IMR-90 (cell line): ENCODE results near the gene NFATC1. TPM values are rescaled to one million over a fixed set of nuclear protein-coding genes. Genes with fewer than 3 reads are reported as not detected.

Experiments used
- ATAC-seq: fragments of 200-7000 bp; cut with Tn5 transposase; 2 replicates; pipeline ENCODE4 v1.9.1; 2020; ENCODE audit warnings: low read depth, mild to moderate bottlenecking, moderate library complexity
- BruUV-seq: library from RNA; stranded (reverse); fragments of 400-500 nt; replicated peaks from 2 replicates; lab custom pipeline; 2021; lab: Mats Ljungman, UMichigan
- CTCF ChIA-PET: fragments of 300-600 bp; formaldehyde crosslinking; extraction: SDS; loops from one replicate; lab custom pipeline; 2021; ENCODE audit warnings: antibody characterized with exemption; lab: Yijun Ruan, JAX
- POLR2A ChIA-PET: fragments of 300-600 bp; sonication (Branson Sonifier 250); formaldehyde crosslinking; loops from one replicate; lab custom pipeline; 2022; ENCODE audit warnings: antibody characterized with exemption; ENCODE audit not compliant: unreplicated experiment; lab: Charles Lee
- DNase-seq: peaks from one replicate; pipeline ENCODE4 v3.0.0; 2013
- H2AFZ ChIP-seq: replicated peaks from 2 replicates; pipeline ENCODE3; 2013; ENCODE audit warnings: low read length, mild to moderate bottlenecking; ENCODE audit not compliant: poor library complexity
- H2AK5ac ChIP-seq: 2 replicates; pipeline ENCODE4 v1.6.1; 2013; ENCODE audit warnings: low read depth, low read length, inconsistent platforms
- H2AK9ac ChIP-seq: replicated peaks from 2 replicates; pipeline ENCODE3; 2013; ENCODE audit warnings: mild to moderate bottlenecking, low read depth, low read length, moderate library complexity; ENCODE audit not compliant: poor library complexity
- H2BK120ac ChIP-seq: 2 replicates; pipeline ENCODE4 v1.6.1; 2013; ENCODE audit warnings: low read depth, low read length, inconsistent platforms
- H2BK15ac ChIP-seq: 3 replicates; pipeline ENCODE4 v1.6.1; 2013; ENCODE audit warnings: low read depth, low read length, inconsistent platforms
- H2BK20ac ChIP-seq: 2 replicates; pipeline ENCODE4 v1.6.1; 2013; ENCODE audit warnings: low read depth, mild to moderate bottlenecking, inconsistent platforms, low read length, moderate library complexity
- H2BK5ac ChIP-seq: 2 replicates; pipeline ENCODE4 v1.6.1; 2013; ENCODE audit warnings: mild to moderate bottlenecking, low read depth, low read length, inconsistent platforms; ENCODE audit not compliant: poor library complexity, severe bottlenecking
- H3K14ac ChIP-seq: replicated peaks from 2 replicates; pipeline ENCODE4 v1.6.1; 2013; ENCODE audit warnings: low read depth, low read length, inconsistent platforms
- H3K18ac ChIP-seq: 2 replicates; pipeline ENCODE4 v1.6.1; 2013; ENCODE audit warnings: low read depth, low read length, control low read depth
- H3K23ac ChIP-seq: 2 replicates; pipeline ENCODE4 v1.6.1; 2013; ENCODE audit warnings: low read depth, low read length, inconsistent platforms
- H3K27ac ChIP-seq: 2 replicates; pipeline ENCODE4 v1.5.1; 2013; ENCODE audit warnings: mild to moderate bottlenecking, control low read depth, low read length; ENCODE audit not compliant: insufficient read depth
- H3K27me3 ChIP-seq: 2 replicates; pipeline ENCODE4 v1.6.1; 2013; ENCODE audit warnings: low read length; ENCODE audit not compliant: control insufficient read depth, insufficient read depth
- H3K36me3 ChIP-seq: 2 replicates; pipeline ENCODE4 v1.6.1; 2013; ENCODE audit warnings: low read length, mixed read lengths; ENCODE audit not compliant: control insufficient read depth, insufficient read depth
- H3K4ac ChIP-seq: 2 replicates; pipeline ENCODE4 v1.6.1; 2013; ENCODE audit warnings: low read depth, low read length, inconsistent platforms
- H3K4me1 ChIP-seq: 2 replicates; pipeline ENCODE4 v1.6.1; 2013; ENCODE audit warnings: low read length, mixed read lengths; ENCODE audit not compliant: control insufficient read depth, insufficient read depth
- H3K4me2 ChIP-seq: 2 replicates; pipeline ENCODE4 v1.6.1; 2013; ENCODE audit warnings: low read depth, mild to moderate bottlenecking, control low read depth, low read length, moderate library complexity
- H3K4me3 ChIP-seq: 2 replicates; pipeline ENCODE4 v1.5.1; 2013; ENCODE audit warnings: low read depth, mild to moderate bottlenecking, control low read depth, low read length, moderate library complexity; ENCODE audit not compliant: insufficient read depth
- H3K56ac ChIP-seq: 2 replicates; pipeline ENCODE4 v1.6.1; 2013; ENCODE audit warnings: low read length, inconsistent platforms; ENCODE audit not compliant: insufficient read depth; ENCODE audit errors: extremely low read depth
- H3K79me1 ChIP-seq, 2 experiments: 2 replicates each; pipeline ENCODE4 v1.6.1; 2013; ENCODE audit warnings: low read length in 2 of 2, inconsistent platforms in 1 of 2, low read depth in 1 of 2
- H3K9ac ChIP-seq: 2 replicates; pipeline ENCODE4 v1.6.1; 2013; ENCODE audit warnings: low read depth, low read length, control low read depth
- H3K9me1 ChIP-seq: 2 replicates; pipeline ENCODE4 v1.6.1; 2013; ENCODE audit warnings: low read length, inconsistent platforms; ENCODE audit not compliant: insufficient read depth
- H3K9me3 ChIP-seq: 2 replicates; pipeline ENCODE4 v1.6.1; 2013; ENCODE audit warnings: low read length; ENCODE audit not compliant: control insufficient read depth, insufficient read depth
- H4K20me1 ChIP-seq: 2 replicates; pipeline ENCODE4 v1.6.1; 2013; ENCODE audit warnings: low read length, inconsistent platforms; ENCODE audit not compliant: insufficient read depth
- H4K5ac ChIP-seq: 2 replicates; pipeline ENCODE4 v1.6.1; 2013; ENCODE audit warnings: mild to moderate bottlenecking, low read depth, low read length, control low read depth
- H4K8ac ChIP-seq, 2 experiments: 2 replicates each; pipeline ENCODE4 v1.6.1; 2013; ENCODE audit warnings: low read depth in 2 of 2, low read length in 2 of 2, control low read depth in 1 of 2, inconsistent platforms in 1 of 2
- H4K91ac ChIP-seq: 2 replicates; pipeline ENCODE4 v1.6.1; 2013; ENCODE audit warnings: low read depth, low read length, inconsistent platforms; ENCODE audit not compliant: insufficient read depth
- NFE2L2 ChIP-seq: fragments of 150-350 bp; IDR thresholded peaks from 2 replicates; pipeline ENCODE4 v1.6.1; 2016; ENCODE audit warnings: low read depth, mild to moderate bottlenecking, low read length
- POLR2A ChIP-seq: IDR thresholded peaks from 2 replicates; pipeline ENCODE4 v1.6.1; 2012; ENCODE audit warnings: mild to moderate bottlenecking, low read depth, low read length
- WGBS, 2 experiments: methylation state at CpG; one replicate each; pipeline versions ENCODE4 v1.1.5 to v1.1.7; 2013; ENCODE audit warnings: missing lambda C conversion rate in 2 of 2; ENCODE audit not compliant: insufficient read length in 1 of 2; ENCODE audit errors: extremely low coverage in 2 of 2; 5-methylcytosine and 5-hydroxymethylcytosine counted together
- dilution Hi-C: fragments of 300-500 bp; cut with HindIII; formaldehyde crosslinking; loops from one replicate; pipeline ENCODE4 v1.14.3; 2018; ENCODE audit warnings: low sequenced_read_pairs; ENCODE audit not compliant: unreplicated experiment
- in situ Hi-C: fragments of 300-500 bp; cut with MboI; formaldehyde crosslinking; loops from 3 replicates; pipeline ENCODE4 v1.14.3; 2019; ENCODE audit warnings: low sequenced_read_pairs, inconsistent platforms, mixed read lengths
- intact Hi-C: fragments of 100-400 bp; cut with micrococcal nuclease; formaldehyde crosslinking; loops from 2 replicates; pipeline ENCODE4 v1.10.0; 2022
- polyA plus RNA-seq, 3 experiments: library from polyadenylated mRNA; depleted of rRNA; stranded (reverse); fragments of >200 nt; gene quantifications; 2 replicates each; pipeline ENCODE4 v1.2.3, GENCODE V29; 2012; ENCODE audit warnings: low replicate concordance in 1 of 3
- total RNA-seq: library from RNA; depleted of rRNA; stranded (reverse); fragments of >200 nt; gene quantifications from 2 replicates; pipeline ENCODE4 v1.2.3, GENCODE V29; 2012

The NFATC1 gene
- total and polyA plus RNA-seq, 2 of the 4 experiments (the other 2 are of a cell fraction), result 0.36 to 1.8 TPM

DNA sequence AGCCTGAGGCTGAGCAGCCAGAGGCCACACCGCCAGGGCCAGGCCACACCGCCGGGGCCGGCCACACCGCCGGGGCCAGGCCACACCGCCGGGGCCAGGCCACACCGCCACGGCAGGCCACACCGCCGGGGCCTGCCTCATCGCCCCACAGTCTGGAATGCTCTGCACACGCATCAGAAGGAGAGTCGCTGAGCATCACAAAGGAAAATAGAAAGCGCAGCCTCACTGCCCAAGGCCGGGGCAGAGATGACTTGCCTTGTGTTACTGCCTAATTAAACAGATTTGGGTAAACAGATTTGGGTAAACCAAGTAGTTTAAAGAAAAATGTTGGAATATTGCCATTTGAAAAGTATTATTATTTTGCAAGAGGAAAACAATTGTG lies 10.4 kb upstream of the NFATC1 start:
- Histone ChIP-seq H3K14ac (no peak overlapping the region), H3K4me1 (peaks cover 3% of the 10 kb centered on the region; the same call in 1 of the 2 replicates), H2BK15ac (no peak overlapping the region), H4K91ac (no peak overlapping the region), H3K18ac (no peak overlapping the region), H2BK5ac (no peak overlapping the region), H3K9me1 (no peaks in the 10 kb centered on the region), H3K27me3 (peaks cover 17% of the 10 kb centered on the region), H2AK9ac (no peak overlapping the region), H3K36me3 (no peaks in the 10 kb centered on the region), H3K56ac (no peak overlapping the region), H2BK20ac (no peak overlapping the region), H3K4me3 (no peak overlapping the region), H4K5ac (no peak overlapping the region), H2AFZ (no peak overlapping the region), H3K79me1 (no peaks in the 10 kb centered on the region), H3K4me2 (no peak overlapping the region), H3K9me3 (no peaks in the 10 kb centered on the region), H3K4ac (no peak overlapping the region), H3K23ac (no peak overlapping the region), H4K20me1 (peaks cover 5% of the 10 kb centered on the region; the same call in 1 of the 2 replicates), H2BK120ac (no peak overlapping the region), H3K9ac (no peak overlapping the region), H4K8ac (no peak overlapping the region), H3K27ac (no peak overlapping the region), H2AK5ac (no peak overlapping the region)
- WGBS, 2 experiments, result 64% methylated on average over 12 of the region's 17 CpGs; no CpG with 5 or more reads in 1 of the 2 experiments
- no peak for DNase-seq
- ChIA-PET CTCF (no interaction called here), POLR2A (no interaction called here)
- intact Hi-C loops (no loop called here), in situ Hi-C loops (no loop called here), dilution Hi-C loops (no loop called here)
- BruUV-seq, result no TSS peak
- no peak for TF ChIP-seq NFE2L2
- no peak for TF ChIP-seq POLR2A
- ATAC-seq, result no peak
